Erythroblast (primary cell): ENCODE results near the gene ZNF790.

Experiments
- DNase-seq, 2 experiments: peaks; one replicate each; lab custom pipeline; 2025; lab: John Stamatoyannopoulos, UW
- GATA1 ChIP-seq: IDR thresholded peaks from 2 replicates; pipeline ENCODE4 v1.6.1; 2011; ENCODE audit warnings: low read depth, mild to moderate bottlenecking, control low read depth, low read length, moderate library complexity
- POLR2A ChIP-seq: IDR thresholded peaks from 2 replicates; pipeline ENCODE4 v1.6.1; 2011; ENCODE audit warnings: mild to moderate bottlenecking, low read length

Gene ZNF790

GRCh38 chr19:36805364-36805763 lies 32.8 kb downstream of the ZNF790 start:
- DNase-seq, result no peak
- TF ChIP-seq POLR2A, result no peak
- no peak for TF ChIP-seq GATA1

- no peak for DNase-seq
- TF ChIP-seq POLR2A (no peak), GATA1 (no peak)
Observed at GRCh38 chr19:36797786-36798108, 40.4 kb downstream of the ZNF790 start.

GRCh38 chr19:36796714-36796992 lies 41.5 kb downstream of the ZNF790 start:
- no peak for TF ChIP-seq GATA1
- TF ChIP-seq POLR2A, result no peak
- DNase-seq, result no peak

GRCh38 chr19:36791420-36792141 lies 46.6 kb downstream of the ZNF790 start:
- DNase-seq, result peak in 1 of 2 experiments; percentile 30

GRCh38 chr19:36775768-36776167 lies 62.4 kb downstream of the ZNF790 start:
- TF ChIP-seq POLR2A (no peak), GATA1 (no peak)
- no peak for DNase-seq

- DNase-seq, result no peak
- no peak for TF ChIP-seq POLR2A
- no peak for TF ChIP-seq GATA1
Observed at GRCh38 chr19:36773223-36773579, 65.0 kb downstream of the ZNF790 start.

- TF ChIP-seq POLR2A (peak; percentile 74), GATA1 (peak; percentile 43)
- peak; percentile 96 for DNase-seq
Observed at GRCh38 chr19:36772311-36773222, 65.6 kb downstream of the ZNF790 start, which contains the start of gene ZNF850. ZNF850 (minus strand) TSS chr19:36772807; CDS start chr19:36762606, 10,201 bp downstream.

GRCh38 chr19:36771261-36772231 lies 66.6 kb downstream of the ZNF790 start:
- TF ChIP-seq GATA1 (no peak), POLR2A (peak; percentile 27)
- DNase-seq, result peak; percentile 93 to 95
